Measurements from ENCODE around the gene S1PR3. TPM values are rescaled to one million over a fixed set of nuclear protein-coding genes. Genes with fewer than 3 reads are reported as not detected.
A peak's percentile ranks its signal among the peaks of the same experiment; 100 is the strongest.

S1PR3 gene
- total RNA-seq, 2 donors from 2014 or later, result 0.07 to 0.14 TPM

DNA sequence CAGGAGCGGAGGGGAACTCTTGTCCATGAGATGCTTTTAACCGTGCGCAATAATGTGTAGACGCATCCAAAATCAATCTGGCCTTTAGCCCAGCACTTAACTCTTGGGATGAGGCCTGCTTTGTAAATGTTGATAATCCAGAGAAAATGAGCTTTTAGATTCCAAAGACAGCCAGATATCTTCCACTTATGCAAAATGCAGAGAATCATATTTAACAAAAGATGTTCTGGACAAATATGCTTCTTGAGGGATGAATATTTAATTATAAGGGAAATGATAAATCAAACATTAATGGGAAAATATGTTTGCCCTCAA lies 5.6 kb downstream of the S1PR3 start:
- ATAC-seq, result no peak
- Mint-ChIP-seq H3K9me3 (no peaks in the 10 kb centered on the region), H3K27ac (no peak overlapping the region), H3K36me3 (no peaks in the 10 kb centered on the region)
- DNase-seq (ENCODE audit: low spot score in 2 of 2), result no peak

DNA sequence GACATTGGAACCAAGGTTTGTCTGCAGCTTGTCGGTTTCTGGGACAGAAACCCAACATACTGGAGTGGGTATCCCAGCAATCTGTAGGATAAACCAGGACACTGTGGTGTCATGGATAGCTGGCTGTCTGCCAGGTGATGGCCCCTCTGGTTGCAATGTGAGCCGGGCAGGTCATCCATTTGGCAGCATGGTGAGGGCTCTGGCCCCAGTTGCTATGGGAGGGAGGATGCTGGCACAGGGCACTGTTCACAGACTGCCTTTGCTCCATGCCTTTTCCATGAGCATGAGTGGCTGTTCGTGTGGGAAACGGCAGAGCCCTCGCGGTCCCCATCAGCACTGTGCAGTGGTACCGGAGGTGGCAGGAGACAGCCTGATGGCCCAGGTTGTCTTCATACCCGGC lies 6.4 kb downstream of the S1PR3 start:
- Mint-ChIP-seq H3K36me3 (no peaks in the 10 kb centered on the region), H3K9me3 (no peaks in the 10 kb centered on the region), H3K27ac (no peak overlapping the region)
- DNase-seq (ENCODE audit: low spot score in 2 of 2), result no peak
- ATAC-seq, result no peak

DNA sequence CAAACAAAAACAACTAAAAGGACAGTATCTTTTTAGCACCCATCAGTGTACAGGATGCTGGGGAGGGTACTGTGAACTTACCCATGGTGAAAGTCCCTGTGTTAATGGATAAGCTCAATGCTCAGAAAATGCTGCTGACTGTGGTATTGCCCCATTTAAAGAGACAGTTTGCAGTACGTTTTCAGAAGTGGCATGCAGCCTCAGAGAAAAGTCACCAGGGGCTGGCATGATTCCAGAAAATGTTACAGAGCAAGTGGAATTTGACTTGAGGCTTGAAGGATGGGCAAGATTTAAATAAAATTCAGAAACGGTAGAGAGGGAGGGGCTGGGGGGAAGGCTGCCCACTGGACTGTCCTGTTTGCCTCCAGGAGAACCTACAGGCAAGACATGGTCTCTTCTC lies 7.2 kb downstream of the S1PR3 start:
- DNase-seq (ENCODE audit: low spot score in 2 of 2), result no peak
- no peak for ATAC-seq
- Mint-ChIP-seq H3K9me3 (no peaks in the 10 kb centered on the region), H3K36me3 (no peaks in the 10 kb centered on the region), H3K27ac (no peak overlapping the region)

DNA sequence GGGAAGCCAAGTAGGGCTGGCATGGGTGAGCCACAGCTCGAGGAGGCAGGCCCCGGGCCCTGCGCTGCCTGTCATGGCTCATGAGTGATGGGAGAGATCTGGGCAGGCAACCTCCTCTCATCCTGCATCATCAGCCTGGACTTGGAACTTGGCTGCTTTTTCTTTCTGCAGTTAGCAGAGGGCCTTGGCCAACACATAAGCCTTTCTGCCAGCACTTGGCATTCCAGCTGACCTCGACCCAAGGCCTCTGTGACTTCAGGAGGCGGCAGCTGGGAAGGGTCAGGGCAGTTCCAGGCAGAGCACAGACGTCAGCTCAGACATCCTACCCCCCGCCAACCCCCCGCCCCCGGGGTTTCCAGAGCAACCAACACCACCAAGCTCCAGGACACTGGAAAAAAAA lies 7.6 kb downstream of the S1PR3 start:
- no peaks in the 10 kb centered on the region for H3K9me3 Mint-ChIP-seq
- DNase-seq (ENCODE audit: low spot score in 2 of 2), result no peak
- H3K27ac Mint-ChIP-seq, result no peak overlapping the region
- no peaks in the 10 kb centered on the region for H3K36me3 Mint-ChIP-seq
- no peak for ATAC-seq

DNA sequence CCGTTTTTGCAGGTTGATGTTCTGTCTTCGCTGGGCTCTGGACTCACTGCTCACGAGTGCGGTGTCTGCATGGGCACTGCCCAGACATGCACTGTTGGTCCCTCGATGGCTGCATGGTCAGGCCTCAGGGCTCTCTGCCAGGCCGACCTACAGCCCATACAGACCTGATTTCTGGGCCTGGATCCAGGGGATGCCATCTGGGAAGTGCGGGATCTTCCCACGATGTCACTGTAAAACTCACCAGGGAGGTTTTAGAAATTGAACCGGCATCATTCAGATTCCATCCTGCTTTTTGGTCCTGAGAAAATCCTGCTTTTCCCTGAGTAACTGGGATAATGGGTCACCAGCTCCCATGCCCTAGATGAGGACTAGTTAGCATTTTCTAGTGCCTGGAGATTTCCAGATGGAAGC lies 9.1 kb downstream of the S1PR3 start:
- no peaks in the 10 kb centered on the region for H3K9me3 Mint-ChIP-seq
- H3K36me3 Mint-ChIP-seq, result no peaks in the 10 kb centered on the region
- peak overlapping the region in 1 of 2 donors; percentile 58 for H3K27ac Mint-ChIP-seq
- DNase-seq (ENCODE audit: low spot score in 2 of 2), result no peak
- no peak for ATAC-seq

DNA sequence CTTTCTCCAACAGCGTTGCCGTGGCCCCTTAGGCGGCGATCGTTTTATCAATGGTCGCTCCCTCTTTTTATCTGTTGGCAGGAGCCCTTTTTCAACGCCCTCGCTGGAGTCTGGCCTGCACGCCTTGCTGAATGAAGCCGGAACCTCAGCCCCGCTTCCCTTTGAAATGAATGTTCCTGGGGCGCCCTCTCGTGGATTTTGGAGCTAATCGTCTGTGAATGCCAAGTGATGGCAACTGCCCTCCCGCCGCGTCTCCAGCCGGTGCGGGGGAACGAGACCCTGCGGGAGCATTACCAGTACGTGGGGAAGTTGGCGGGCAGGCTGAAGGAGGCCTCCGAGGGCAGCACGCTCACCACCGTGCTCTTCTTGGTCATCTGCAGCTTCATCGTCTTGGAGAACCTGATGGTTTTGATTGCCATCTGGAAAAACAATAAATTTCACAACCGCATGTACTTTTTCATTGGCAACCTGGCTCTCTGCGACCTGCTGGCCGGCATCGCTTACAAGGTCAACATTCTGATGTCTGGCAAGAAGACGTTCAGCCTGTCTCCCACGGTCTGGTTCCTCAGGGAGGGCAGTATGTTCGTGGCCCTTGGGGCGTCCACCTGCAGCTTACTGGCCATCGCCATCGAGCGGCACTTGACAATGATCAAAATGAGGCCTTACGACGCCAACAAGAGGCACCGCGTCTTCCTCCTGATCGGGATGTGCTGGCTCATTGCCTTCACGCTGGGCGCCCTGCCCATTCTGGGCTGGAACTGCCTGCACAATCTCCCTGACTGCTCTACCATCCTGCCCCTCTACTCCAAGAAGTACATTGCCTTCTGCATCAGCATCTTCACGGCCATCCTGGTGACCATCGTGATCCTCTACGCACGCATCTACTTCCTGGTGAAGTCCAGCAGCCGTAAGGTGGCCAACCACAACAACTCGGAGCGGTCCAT lies 10.0 kb downstream of the S1PR3 start:
- no peaks in the 10 kb centered on the region for H3K9me3 Mint-ChIP-seq
- no peaks in the 10 kb centered on the region for H3K36me3 Mint-ChIP-seq
- H3K27ac Mint-ChIP-seq, result no peak overlapping the region
- ATAC-seq (peak; percentile 37 to 83), DNase-seq (ENCODE audit: low spot score in 2 of 2) (peak in 1 of 2 donors; percentile 81)

DNA sequence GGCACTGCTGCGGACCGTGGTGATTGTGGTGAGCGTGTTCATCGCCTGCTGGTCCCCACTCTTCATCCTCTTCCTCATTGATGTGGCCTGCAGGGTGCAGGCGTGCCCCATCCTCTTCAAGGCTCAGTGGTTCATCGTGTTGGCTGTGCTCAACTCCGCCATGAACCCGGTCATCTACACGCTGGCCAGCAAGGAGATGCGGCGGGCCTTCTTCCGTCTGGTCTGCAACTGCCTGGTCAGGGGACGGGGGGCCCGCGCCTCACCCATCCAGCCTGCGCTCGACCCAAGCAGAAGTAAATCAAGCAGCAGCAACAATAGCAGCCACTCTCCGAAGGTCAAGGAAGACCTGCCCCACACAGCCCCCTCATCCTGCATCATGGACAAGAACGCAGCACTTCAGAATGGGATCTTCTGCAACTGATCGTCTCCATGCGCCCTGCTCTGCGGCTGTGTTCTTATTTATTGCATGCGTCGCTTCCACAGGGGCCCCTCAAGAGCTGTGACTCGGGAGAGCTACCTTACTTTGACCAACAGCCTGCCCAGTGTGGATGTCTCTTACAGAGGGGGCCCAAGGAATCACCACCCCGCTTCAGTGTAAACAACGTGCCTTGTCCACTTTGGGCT lies 10.8 kb downstream of the S1PR3 start:
- H3K36me3 Mint-ChIP-seq, result no peaks in the 10 kb centered on the region
- no peaks in the 10 kb centered on the region for H3K9me3 Mint-ChIP-seq
- DNase-seq (ENCODE audit: low spot score in 2 of 2) (no peak), ATAC-seq (no peak)
- no peak overlapping the region for H3K27ac Mint-ChIP-seq

DNA sequence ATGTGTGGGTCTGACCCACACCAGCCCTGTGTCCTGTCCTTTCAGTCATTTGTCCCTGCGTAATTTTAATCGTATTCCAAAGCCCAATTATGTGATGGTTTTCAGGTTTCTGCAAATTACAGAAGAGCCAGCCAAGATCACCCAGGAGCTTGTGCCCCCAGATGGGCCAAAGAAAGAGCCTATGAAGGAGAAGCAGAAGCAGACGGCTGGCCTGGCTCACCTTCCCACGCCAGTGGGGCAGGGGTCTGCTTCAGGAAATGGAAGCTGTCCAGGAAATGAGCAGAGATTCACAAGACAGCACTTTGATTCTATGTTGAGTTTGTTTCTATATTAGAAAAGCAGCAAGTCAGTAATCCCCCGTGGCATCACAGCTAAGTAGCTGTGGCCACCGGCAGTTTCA lies 11.7 kb downstream of the S1PR3 start:
- Mint-ChIP-seq H3K36me3 (no peaks in the 10 kb centered on the region), H3K27ac (no peak overlapping the region), H3K9me3 (no peaks in the 10 kb centered on the region)
- DNase-seq (ENCODE audit: low spot score in 2 of 2) (no peak), ATAC-seq (no peak)

DNA sequence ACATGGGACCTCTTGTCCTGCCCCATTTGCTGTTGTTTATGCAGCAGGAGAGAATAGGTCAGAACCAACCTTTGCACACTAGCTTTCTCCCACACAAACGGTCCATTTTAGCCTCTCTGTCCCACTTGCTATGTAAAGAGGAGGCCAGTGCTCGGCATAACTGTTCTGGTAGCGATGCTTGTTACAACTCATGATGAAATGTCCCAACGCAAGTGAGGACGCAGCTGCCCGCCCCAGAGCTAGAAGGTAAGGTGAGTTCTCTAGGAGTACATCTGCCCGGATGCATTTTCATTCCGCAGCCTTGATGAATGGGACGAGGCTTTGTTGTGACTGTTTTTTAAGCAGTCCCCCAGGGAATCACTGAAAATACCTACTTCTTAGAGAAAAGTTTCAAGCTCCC lies 14.1 kb downstream of the S1PR3 start:
- H3K36me3 Mint-ChIP-seq, result no peaks in the 10 kb centered on the region
- no peak for DNase-seq (ENCODE audit: low spot score in 2 of 2)
- H3K9me3 Mint-ChIP-seq, result no peaks in the 10 kb centered on the region
- ATAC-seq, result no peak
- H3K27ac Mint-ChIP-seq, result no peak overlapping the region

DNA sequence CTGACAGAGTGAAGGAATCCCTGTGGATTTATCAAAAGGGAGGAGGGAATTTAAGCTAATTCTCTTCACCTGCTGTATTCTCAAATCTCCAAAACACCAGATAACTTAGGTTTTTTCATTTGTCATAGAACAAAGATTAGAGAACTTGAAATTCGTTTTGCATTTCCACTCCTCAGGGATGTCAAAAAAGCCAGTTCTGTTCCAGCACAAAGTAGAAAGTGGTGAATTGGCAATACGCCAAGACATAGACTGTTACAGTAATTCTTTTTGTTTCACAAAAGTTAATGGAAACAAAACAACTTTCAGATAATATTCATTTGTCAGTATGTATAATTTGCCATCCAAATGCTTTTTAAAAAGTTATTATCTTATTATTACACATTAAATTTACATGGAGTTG lies 15.0 kb downstream of the S1PR3 start:
- DNase-seq (ENCODE audit: low spot score in 2 of 2) (no peak), ATAC-seq (no peak)
- H3K36me3 Mint-ChIP-seq, result no peaks in the 10 kb centered on the region
- no peaks in the 10 kb centered on the region for H3K9me3 Mint-ChIP-seq
- no peak overlapping the region for H3K27ac Mint-ChIP-seq

DNA sequence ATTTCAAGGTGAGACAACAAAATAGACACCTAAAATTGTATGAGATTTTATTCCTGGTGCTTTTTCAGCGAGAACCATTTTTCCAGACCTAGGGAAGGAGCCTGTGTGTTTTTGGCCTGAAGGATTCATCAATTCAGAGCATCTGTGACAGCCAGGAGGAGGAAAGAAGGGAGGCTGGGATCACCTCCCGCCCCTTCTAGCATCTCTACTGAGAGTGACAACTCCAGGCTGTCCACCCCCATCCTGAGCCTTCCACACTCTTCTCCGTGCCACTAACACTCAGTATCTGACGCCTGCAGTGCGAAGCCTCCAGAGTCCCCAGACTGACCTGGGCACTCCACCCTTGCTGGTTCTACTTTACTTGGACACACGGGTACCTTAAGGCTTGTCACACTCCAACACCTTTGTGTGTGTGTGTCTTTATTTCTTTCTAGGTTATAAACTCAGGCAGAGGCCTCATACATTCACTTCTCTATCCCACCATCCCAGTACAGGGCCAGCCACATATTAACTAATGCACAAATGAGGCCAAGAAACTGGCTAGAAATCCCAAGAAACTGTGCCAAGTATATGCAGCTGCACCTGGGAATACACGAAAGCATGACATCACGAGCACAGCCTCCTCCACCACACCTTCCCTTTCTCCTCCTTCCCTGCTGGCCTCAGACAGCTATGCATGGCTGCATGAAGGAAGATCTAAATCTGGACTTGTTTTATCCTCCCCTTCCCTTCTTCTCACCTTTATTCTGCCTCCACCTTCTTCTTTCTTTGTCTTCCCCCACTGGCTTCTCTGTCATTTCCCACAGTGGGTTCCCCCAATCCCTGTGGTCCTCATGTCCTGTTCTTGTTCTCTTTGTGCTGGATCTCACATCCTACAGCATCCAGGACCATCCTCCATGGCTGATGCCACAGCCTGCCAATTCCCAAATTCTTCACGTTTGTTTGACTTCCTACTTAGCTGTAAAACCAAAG lies 16.0 kb downstream of the S1PR3 start:
- DNase-seq (ENCODE audit: low spot score in 2 of 2) (no peak), ATAC-seq (no peak)
- H3K9me3 Mint-ChIP-seq, result no peaks in the 10 kb centered on the region
- no peaks in the 10 kb centered on the region for H3K36me3 Mint-ChIP-seq
- H3K27ac Mint-ChIP-seq, result peak overlapping the region in 1 of 2 donors; percentile 31

DNA sequence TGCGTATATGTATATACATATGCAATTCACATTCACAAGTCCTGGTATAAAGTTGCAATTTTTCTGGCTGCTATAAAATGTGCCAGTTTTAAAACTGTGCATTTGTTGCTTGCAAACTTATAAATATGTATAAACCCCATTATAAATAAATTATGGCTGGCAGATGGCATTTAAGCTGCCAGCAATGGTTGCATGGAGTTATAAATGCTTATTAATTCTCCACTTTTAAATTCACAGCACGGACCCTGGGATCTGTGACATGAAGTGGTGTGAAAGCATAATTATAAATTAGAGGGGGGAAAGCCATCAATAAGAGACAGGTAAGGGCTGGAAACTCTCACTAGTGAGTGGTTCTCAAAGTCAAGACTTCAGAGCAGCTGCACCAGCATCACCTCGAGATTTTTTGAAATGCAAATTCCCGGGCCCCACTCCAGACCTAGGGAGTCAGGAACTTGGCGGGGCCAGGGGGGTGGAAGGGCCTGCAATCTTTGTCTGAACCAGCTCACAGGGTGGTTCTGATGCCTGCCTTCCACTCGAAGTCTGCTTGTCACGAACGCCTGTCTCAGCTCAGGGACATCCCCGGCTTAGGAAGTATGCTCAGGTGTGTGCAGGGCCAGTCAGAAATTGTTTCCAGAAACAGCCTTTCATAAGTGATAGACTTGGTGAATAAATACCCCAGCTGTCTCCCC lies 16.9 kb downstream of the S1PR3 start:
- no peaks in the 10 kb centered on the region for H3K36me3 Mint-ChIP-seq
- H3K9me3 Mint-ChIP-seq, result no peaks in the 10 kb centered on the region
- H3K27ac Mint-ChIP-seq, result no peak overlapping the region
- DNase-seq (ENCODE audit: low spot score in 2 of 2) (no peak), ATAC-seq (no peak)

DNA sequence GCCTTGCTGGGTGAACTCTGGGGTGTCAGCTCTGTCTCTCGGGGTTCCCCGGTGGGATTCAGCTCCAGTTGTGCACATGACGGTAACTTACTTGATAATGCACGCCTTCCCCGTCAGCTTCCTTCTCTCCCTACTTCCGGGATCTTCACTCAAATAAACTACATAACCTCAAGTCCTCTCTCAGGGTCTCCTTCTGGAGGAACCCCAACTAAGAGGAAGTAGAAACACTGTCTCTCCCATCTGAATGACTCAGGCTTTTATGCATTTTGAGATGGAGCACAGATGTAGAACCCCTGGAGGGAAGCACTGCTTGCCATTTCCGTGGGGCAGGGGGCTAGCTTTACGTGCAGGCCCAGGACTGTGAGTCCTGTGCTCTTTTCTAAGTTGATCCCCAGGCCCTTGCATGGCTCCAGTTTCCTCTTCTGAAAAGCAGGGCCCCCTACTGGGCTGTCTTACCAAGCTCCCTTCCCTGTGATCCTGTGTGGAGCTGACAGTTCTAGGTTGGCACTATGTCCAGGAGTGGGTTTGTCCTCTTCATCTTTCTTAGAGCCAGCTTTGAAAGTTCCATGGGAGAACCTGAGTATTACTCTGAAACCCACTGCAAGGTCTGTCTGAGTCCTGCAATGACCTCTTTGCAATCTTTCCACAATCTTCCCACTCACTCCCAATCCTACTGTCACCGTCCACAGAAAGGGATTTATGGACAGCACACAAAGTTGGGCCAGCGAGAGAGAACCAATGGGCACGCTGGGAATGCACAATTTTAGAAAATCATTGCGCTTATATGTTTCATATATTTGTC lies 17.7 kb downstream of the S1PR3 start:
- Mint-ChIP-seq H3K36me3 (no peaks in the 10 kb centered on the region), H3K27ac (no peak overlapping the region), H3K9me3 (no peaks in the 10 kb centered on the region)
- ATAC-seq (no peak), DNase-seq (ENCODE audit: low spot score in 2 of 2) (no peak)

DNA sequence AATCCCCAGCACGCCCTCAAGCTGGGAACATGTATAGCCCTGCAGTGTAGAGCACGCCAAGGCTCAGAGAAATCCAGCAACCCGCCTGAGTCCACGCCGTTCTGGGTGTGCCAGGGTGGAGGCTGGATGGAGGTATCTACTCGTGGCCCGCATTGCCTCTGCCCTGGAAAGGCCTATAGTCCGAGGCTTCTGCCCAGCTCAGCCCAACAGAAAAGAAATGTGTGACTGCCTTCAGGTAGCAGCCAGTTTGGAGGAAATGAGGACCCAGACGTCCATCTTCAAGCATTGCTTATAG lies 18.2 kb downstream of the S1PR3 start:
- no peak for ATAC-seq
- Mint-ChIP-seq H3K27ac (no peak overlapping the region), H3K36me3 (no peaks in the 10 kb centered on the region), H3K9me3 (no peaks in the 10 kb centered on the region)
- no peak for DNase-seq (ENCODE audit: low spot score in 2 of 2)

DNA sequence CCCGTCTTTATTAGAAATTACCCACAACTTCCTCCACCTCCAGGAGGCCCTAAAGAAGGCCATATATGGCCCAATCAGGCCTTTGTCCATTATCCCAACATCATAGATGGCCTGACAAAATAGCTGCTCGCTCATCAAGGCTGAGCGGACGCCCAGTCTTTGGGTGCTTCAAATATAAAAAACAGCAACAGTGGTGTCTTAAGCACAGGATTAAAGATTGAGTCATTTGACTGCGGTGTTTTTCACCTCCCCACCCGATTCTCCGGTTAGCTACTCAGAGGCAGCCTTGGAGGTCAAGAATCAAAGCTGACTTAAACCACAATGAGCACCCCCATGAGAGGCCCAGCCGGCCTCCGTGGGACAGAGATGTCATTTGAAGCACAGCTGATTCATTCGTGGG lies 18.8 kb downstream of the S1PR3 start:
- ATAC-seq (no peak), DNase-seq (ENCODE audit: low spot score in 2 of 2) (no peak)
- Mint-ChIP-seq H3K9me3 (no peaks in the 10 kb centered on the region), H3K27ac (no peak overlapping the region), H3K36me3 (no peaks in the 10 kb centered on the region)

DNA sequence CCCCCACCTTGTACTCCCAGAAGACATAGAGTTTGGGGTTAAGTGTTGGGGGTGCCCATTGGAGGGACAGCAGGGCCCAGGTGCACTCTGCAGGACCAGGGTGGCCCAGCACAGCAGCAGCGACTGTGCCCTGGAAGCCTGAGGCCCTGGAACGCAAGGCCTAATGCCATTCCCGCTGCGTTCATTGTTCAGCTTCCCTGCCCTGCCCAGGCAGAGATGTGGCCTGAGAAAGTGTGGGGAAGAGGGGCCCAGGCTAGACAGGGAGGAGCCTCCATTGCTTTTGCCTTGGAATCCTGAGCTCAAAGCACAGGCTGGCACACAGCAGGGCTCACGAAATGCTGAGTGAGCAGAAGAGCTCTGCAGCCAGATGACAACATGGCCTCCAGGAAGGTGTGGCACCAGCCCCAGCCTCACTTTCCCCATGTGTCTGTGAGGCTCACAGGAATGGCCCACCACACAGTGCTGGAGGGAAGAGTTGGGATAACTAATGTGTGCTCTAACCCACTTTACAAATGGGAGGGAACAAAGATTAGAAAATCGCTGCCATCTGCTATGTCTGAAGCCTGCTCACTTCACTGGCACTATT lies 19.4 kb downstream of the S1PR3 start:
- no peak for ATAC-seq
- no peak for DNase-seq (ENCODE audit: low spot score in 2 of 2)
- Mint-ChIP-seq H3K36me3 (no peaks in the 10 kb centered on the region), H3K9me3 (no peaks in the 10 kb centered on the region), H3K27ac (no peak overlapping the region)
